Stimulated activated CD8-positive, alpha-beta memory T cell treated with anti-CD3 and anti-CD28 coated beads, Interleukin-4, amount 100 ng/mL, for 1 hour (primary cell): ENCODE results near the gene AOX1.
"Not testable (repeated sequence)": the region's sequence is repeated elsewhere in the genome, so short reads cannot be mapped to it uniquely, and the experiment has no call there.

Experiments
- DNase-seq, 2 donors: peaks; one replicate each; pipeline ENCODE4 v3.0.0-alpha.2; 2020; ENCODE audit warnings: low read depth in 2 of 2, low spot score in 1 of 2

AOX1 gene

DNA sequence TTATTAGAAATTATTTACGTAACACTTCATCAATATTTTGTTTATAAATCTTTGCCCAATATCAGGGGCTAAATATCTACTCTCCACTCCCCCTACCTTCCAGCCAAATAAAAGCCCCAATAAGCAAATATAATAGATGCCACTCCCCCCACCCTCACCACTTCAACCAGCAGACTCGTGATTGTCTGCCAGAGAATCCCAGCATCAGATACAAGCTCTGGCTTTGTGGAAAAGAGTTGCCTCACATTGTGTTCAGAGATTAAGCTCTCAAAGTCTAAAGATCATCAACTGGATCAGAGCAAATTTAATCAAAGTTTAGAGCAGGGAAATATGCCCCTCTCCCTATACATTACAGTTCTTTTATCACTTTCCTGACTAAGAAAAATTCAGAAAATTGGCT, 39.5 kb downstream of the AOX1 start:
- DNase-seq = no peak

GRCh38 chr2:200625958-200626363, 40.1 kb downstream of the AOX1 start:
- DNase-seq = no peak

DNA sequence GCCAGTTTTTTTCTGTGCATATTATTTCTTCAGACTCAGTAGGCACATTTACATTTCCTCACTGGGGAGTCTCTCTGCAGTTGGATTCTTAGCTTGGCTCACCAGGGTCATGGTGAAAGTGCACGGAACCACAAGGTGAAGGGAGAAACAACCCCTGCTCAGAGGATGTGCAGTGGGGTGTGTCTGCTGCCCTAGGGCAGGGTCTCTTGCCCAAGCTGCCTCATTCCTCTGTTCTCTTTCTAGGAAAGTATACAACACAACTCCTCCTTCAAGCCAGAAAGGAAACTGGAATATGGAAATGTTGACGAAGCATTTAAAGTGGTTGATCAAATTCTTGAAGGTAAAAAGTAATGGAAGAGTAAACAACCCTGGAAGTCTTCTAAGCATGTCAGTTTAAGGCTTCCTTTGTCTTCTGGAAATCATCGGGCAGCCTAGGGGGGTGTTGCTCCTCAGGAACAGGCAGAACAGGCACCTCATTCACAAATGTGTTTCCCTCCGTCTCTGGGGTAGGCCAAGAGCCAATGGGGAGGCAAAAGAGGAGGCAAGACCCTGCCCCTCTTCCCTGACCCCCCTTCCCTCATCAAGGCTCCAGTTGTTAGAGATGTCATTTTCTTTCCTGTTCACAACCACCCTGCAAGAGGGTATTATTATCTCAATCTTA, 41.4 kb downstream of the AOX1 start:
- DNase-seq = no peak

DNA sequence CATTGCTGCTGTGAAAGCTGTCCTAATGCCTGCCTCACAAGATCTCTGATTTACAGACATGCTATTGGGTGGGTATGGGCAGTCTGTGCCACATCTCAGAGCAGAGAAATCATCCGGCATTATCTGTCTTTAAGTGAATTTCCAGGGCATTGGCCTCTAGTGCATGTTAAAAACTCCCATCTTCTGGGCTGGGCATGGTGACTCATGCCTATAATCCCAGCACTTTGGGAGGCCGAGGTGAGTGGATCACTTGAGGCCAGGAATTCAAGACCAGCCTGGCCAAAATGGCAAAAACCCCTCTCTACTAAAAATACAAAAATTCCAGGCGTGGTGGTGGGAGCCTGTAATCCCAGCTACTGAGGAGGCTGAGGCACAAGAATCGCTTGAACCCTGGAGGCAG, 42.6 kb downstream of the AOX1 start:
- DNase-seq = not testable (repeated sequence)

- DNase-seq = no peak
Measured at GRCh38 chr2:200631287-200631686, 45.5 kb downstream of the AOX1 start.

GRCh38 chr2:200634231-200634964, 48.6 kb downstream of the AOX1 start:
- DNase-seq = no peak

DNA sequence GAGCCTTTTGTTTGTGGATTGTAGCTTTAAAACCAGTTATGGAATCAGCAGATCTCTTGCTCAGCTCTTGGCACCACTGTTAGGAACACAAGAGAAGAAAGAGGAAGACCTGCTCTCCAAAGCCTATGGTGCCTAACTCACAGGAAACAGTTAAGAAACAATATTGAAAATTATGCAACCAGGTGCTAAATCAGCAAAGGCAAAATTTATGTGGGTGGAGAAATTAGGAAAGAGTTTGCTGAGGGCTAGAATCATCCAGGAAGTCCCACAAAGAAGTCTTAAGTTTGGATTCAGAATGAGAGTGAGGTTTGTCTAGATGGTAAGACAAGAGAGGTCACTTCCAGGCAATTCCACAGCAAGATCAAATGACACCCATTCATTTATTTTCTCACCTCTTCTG, 49.4 kb downstream of the AOX1 start:
- DNase-seq = no peak

DNA sequence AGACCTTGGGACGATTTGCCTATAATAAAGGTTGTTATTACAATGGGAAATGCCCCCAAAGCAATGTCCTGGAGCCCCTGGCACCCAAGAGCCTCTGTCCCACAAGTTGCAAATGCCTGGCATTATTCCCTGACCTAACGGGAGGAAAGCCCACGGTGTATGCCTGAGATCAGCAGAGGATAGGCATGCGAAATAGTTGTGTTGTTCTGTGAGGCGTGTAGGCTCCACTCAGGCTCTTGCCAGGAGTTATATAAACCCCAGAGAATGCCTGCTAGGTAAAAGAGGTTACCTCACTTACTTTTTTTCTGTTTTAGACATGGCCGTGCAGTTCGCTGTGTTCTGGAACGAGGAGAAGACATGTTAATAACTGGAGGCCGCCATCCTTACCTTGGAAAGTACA, 52.1 kb downstream of the AOX1 start:
- DNase-seq = no peak

- no peak for DNase-seq
Measured at GRCh38 chr2:200640176-200640575, 54.4 kb downstream of the AOX1 start.

- no peak for DNase-seq
Measured at GRCh38 chr2:200640901-200641300, 55.1 kb downstream of the AOX1 start.

DNA sequence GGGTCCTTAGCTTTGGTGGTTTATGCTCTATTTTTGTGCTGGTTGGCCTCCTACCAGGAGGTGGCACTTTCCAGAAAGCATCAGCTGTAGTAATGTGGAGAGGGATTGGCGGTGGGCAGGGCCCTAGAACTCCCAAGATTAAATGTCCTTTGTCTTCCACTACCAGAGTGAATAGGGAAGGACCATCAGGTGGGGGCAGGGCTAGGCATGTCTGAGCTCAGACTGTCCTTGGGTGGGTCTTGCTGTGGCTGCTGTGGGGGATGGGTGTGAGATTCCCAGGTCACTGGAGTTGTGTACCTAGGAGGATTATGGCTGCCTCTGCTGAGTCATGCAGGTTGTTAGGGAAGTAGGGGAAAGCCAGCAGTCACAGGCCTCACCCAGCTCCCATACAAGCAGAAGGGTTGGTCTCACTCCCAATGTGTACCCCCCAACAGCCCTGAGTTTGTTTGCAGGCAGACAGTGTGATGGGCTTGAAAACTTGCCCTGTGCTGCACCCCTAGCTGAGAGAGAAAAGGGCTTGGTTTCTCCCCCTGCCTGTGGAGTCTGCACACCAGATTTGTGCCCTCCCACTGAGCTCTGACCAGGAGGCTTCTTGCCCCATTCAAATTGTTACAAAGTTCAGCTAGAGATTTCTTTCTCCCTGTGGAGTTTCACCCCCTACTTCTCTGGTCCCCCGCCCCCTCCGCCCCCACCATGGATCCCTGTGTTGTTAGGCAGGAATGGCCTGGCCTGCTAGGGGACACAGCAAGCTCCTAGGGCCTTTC, 62.9 kb downstream of the AOX1 start:
- not testable (repeated sequence) for DNase-seq

- no peak for DNase-seq
Measured at GRCh38 chr2:200649724-200650123, 63.9 kb downstream of the AOX1 start.

- no peak for DNase-seq
Measured at GRCh38 chr2:200650195-200650594, 64.4 kb downstream of the AOX1 start.

DNA sequence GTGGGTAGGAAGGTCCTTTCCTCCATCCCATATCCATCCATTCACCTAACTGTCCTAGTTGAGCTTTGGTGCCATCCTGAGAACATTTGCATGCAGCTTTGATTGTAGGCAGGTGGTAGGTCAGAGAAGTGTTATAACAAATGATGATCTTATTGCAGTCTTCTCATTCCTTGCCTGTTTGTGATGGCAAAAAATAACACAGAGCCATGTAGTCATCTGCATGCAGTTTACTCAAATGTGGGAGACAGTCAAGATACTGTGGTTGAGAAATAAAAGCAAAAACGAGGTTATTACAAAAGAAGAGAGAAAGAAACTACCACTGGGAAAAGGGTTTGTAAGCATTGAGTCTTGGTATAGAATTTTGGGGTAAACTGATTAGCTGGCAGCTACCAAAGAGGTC, 66.3 kb downstream of the AOX1 start:
- DNase-seq = no peak

DNA sequence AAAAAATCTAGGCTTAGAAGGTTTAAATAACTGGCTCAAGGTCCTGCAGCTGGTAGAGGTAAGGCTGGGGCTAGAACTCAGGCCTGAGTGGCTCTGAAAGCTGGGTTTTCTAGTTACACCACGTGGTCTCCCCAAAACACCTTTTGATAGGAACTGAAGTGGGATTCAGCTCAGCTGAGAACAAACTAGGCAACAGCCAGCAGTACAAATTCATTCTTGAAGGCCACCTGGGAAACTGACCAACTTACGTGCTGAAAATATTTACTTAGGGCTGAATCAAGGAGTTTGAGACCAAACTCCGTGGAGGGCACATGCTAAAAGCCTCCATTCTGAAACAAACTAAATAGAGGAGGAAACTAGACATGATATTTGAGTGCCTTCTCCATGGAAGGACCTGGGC, 67.2 kb downstream of the AOX1 start:
- no peak for DNase-seq

DNA sequence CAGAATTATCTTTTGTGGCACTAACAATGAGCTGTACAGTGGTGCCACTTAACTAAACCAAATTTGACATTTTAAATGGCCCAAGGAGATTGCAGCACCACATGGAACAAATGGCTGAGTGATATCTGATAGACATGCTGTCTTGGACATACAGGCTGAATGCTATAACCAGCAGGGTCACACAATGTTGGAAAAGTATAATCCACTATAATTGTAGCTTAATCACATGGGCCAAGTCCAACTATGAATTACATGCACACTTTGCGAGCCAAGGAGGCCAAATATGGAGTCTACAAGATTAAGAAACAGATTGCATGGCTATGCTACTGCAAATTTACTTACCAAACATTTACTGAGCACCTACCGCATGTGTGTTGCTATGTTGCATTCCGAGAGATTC, 69.0 kb downstream of the AOX1 start:
- DNase-seq = no peak

DNA sequence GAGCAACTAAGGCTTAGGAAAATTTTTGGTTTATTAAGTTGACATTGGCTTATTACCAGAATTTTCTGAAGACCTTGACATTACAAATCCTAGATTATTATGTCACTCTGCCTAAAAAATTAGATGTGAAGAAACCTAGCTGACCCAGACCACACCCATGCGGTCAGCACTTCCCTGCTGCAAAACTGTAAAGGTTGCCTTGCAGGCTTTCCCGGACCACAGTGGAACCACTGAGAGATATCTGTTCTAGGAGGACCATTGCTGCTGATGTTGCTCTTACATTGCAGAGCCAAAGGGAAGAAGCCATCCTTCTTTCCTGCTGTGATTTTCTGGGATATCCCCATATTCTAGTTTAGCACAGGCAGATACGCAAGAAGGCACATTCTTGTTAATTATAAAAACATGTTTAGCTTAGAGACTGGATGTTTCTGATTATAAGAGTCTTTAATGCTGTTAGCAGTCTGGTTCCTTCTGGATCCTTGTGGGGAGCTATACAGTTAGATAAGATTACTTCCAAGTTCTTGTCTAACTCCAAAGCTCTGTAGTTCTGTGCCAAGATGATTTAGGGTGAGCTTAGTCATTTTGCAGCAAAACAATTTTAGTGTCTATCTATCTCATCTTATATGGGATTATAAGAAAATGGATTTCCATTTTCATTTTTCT, 70.2 kb downstream of the AOX1 start:
- DNase-seq = no peak

GRCh38 chr2:200658278-200658864, 72.6 kb downstream of the AOX1 start:
- no peak for DNase-seq

DNA sequence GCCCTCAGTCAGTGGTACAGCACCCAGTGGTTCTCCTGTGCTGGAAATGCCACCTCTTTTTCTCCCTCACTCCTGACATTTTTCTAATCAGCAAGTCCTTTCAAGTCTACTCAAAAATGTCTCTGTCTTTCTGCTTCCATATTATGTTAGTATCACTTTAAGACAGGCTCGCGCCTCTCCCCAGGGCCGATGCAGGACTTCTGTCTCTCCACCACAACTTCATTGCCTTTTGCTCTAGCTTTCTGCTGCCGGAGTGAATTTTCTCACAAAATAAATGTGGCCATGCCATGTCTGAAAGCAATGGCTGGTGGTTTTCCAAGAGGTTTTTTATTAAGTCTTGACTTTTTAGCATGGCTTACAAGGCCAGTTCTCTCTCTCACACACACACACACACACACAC, 73.6 kb downstream of the AOX1 start:
- DNase-seq = no peak

DNA sequence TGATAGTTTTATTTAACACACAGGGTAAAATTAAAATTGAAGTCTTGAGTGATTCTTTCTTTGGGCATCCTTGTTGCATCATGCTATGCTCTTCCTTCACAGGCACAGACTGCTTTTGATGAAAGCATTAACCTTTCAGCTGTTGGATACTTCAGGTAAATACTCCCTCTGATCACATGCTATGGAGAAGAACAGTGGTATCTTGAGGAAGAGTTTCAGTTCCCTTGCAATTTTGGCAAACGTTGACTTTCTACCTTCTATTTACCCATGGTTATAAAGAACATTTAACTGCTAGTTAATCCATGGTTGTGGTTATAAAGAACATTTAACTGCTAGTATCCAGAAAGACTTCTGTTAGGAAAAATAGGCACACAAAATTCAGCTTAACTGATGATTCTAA, 75.7 kb downstream of the AOX1 start:
- no peak for DNase-seq

DNA sequence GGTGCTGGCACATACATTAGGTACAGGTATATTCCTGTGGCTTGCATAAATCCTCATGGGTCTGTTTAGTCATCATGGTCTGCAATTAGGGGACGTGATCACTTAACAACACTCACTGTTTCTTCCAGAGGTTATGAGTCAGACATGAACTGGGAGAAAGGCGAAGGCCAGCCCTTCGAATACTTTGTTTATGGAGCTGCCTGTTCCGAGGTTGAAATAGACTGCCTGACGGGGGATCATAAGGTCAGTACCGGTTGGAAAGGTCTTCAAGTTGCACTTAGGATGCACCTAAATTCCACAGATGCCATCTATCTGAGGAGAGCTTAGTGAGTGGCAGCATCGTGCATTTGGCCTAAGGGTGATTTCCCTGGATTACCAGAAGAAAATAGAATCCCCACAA, 76.9 kb downstream of the AOX1 start:
- no peak for DNase-seq
